Hepatocyte (in vitro differentiated cells): ENCODE results near the gene RPRM. TPM values are rescaled to one million over a fixed set of nuclear protein-coding genes. Genes with fewer than 3 reads are reported as not detected.

Source experiments
- DNase-seq: peaks from one replicate; pipeline ENCODE4 v3.0.0-alpha.2; 2016; ENCODE audit warnings: low spot score
- H2AFZ ChIP-seq: fragments of 200-600 bp; sonication (generic); 2 replicates; pipeline ENCODE4 v1.6.0; 2016; ENCODE audit warnings: antibody characterized with exemption, mild to moderate bottlenecking
- H3K27ac ChIP-seq: fragments of 200-600 bp; sonication (generic); 2 replicates; pipeline ENCODE4 v1.5.1; 2016; ENCODE audit warnings: mild to moderate bottlenecking
- H3K27me3 ChIP-seq: fragments of 200-600 bp; sonication (generic); 2 replicates; pipeline ENCODE4 v1.6.1; 2016
- H3K36me3 ChIP-seq: fragments of 200-600 bp; sonication (generic); replicated peaks from 2 replicates; pipeline ENCODE4 v1.5.1; 2016; ENCODE audit warnings: low read depth; ENCODE audit not compliant: insufficient read depth
- H3K4me1 ChIP-seq: fragments of 200-600 bp; sonication (generic); 2 replicates; pipeline ENCODE4 v1.5.1; 2016; ENCODE audit warnings: mild to moderate bottlenecking, moderate library complexity; ENCODE audit not compliant: insufficient read depth
- H3K4me2 ChIP-seq: fragments of 200-600 bp; sonication (generic); 2 replicates; pipeline ENCODE4 v1.6.0; 2016
- H3K4me3 ChIP-seq: fragments of 200-600 bp; sonication (generic); 2 replicates; pipeline ENCODE4 v1.5.1; 2016; ENCODE audit warnings: mild to moderate bottlenecking
- H3K79me2 ChIP-seq: fragments of 200-600 bp; sonication (generic); 2 replicates; pipeline ENCODE4 v1.6.0; 2017; ENCODE audit warnings: mild to moderate bottlenecking
- H3K9me2 ChIP-seq: fragments of 200-600 bp; sonication (generic); replicated peaks from 2 replicates; pipeline ENCODE4 v1.6.0; 2017; ENCODE audit warnings: mild to moderate bottlenecking; ENCODE audit not compliant: insufficient read depth
- H3K9me3 ChIP-seq: fragments of 200-600 bp; sonication (generic); 2 replicates; pipeline ENCODE4 v1.5.1; 2016; ENCODE audit warnings: low read depth, mild to moderate bottlenecking
- H4K20me1 ChIP-seq: fragments of 200-600 bp; sonication (generic); 2 replicates; pipeline ENCODE4 v1.6.0; 2016; ENCODE audit warnings: mild to moderate bottlenecking; ENCODE audit not compliant: insufficient read depth, poor library complexity, severe bottlenecking
- CTCF ChIP-seq: fragments of 200-600 bp; sonication (generic); IDR thresholded peaks from 2 replicates; pipeline ENCODE4 v1.5.1; 2016; ENCODE audit warnings: antibody characterized with exemption, mild to moderate bottlenecking; ENCODE audit not compliant: poor library complexity
- EZH2 ChIP-seq: fragments of 200-600 bp; sonication (generic); IDR thresholded peaks from 2 replicates; pipeline ENCODE4 v1.6.1; 2016; ENCODE audit warnings: antibody characterized with exemption, mild to moderate bottlenecking, borderline replicate concordance
- EZH2phosphoT487 ChIP-seq: fragments of 200-600 bp; sonication (generic); IDR thresholded peaks from one replicate; pipeline ENCODE4 v1.6.1; 2018; ENCODE audit warnings: antibody characterized with exemption, mild to moderate bottlenecking, low read depth, moderate library complexity; ENCODE audit not compliant: unreplicated experiment, severe bottlenecking
- WGBS: methylation state at CpG from one replicate; pipeline ENCODE4 v1.1.6; 2016; ENCODE audit warnings: low lambda C conversion rate; ENCODE audit errors: missing lambda C conversion rate; 5-methylcytosine and 5-hydroxymethylcytosine counted together
- polyA plus RNA-seq: library from polyadenylated mRNA; unstranded; fragments of >200 nt; fragmentation: Nextera tagmentation; extraction: Ambion mirVana; gene quantifications from 2 replicates; pipeline ENCODE4 v1.2.1, GENCODE V29; 2016
- total RNA-seq: library from RNA; depleted of rRNA; stranded (reverse); fragments of >200 nt; gene quantifications from 2 replicates; pipeline ENCODE4 v1.2.3, GENCODE V29; 2014

Gene RPRM
- total and polyA plus RNA-seq, 2 experiments from 2014 or later = 1.7 to 3.4 TPM

- no peaks in the 10 kb centered on the region for H4K20me1 ChIP-seq
- peak; percentile 11 for DNase-seq
- H3K27me3 ChIP-seq = peaks cover 32% of the 10 kb centered on the region
- no peak for TF ChIP-seq EZH2
- TF ChIP-seq CTCF = no peak
- TF ChIP-seq EZH2phosphoT487 = no peak
- peak overlapping the region; percentile 97 for H3K4me2 ChIP-seq
- no peaks in the 10 kb centered on the region for H3K9me2 ChIP-seq
- 16% methylated on average over 7 of the region's 7 CpGs for WGBS
- H3K36me3 ChIP-seq = no peaks in the 10 kb centered on the region
- no peaks in the 10 kb centered on the region for H3K79me2 ChIP-seq
- H3K27ac ChIP-seq = no peak overlapping the region
- no peak overlapping the region for H3K4me3 ChIP-seq
- no peaks in the 10 kb centered on the region for H3K9me3 ChIP-seq
- H2AFZ ChIP-seq = peak overlapping the region; percentile 71
- H3K4me1 ChIP-seq = peaks cover 28% of the 10 kb centered on the region
Observed at GRCh38 chr2:153476491-153476815, 2.1 kb downstream of the RPRM start.

- Histone ChIP-seq H3K4me2 (no peak overlapping the region), H3K4me3 (no peak overlapping the region), H3K9me3 (no peaks in the 10 kb centered on the region), H2AFZ (no peak overlapping the region), H3K79me2 (no peaks in the 10 kb centered on the region), H3K27ac (no peak overlapping the region), H3K27me3 (peaks cover 32% of the 10 kb centered on the region), H4K20me1 (no peaks in the 10 kb centered on the region), H3K36me3 (no peaks in the 10 kb centered on the region), H3K9me2 (no peaks in the 10 kb centered on the region), H3K4me1 (peaks cover 28% of the 10 kb centered on the region)
- no peak for DNase-seq
- TF ChIP-seq EZH2phosphoT487 (no peak), EZH2 (no peak), CTCF (no peak)
- 51% methylated on average over 2 of the region's 2 CpGs for WGBS
Observed at GRCh38 chr2:153474876-153475435, 3.6 kb downstream of the RPRM start.

- 32% methylated on average over 1 of the region's 1 CpG for WGBS
- TF ChIP-seq CTCF (no peak), EZH2 (no peak), EZH2phosphoT487 (no peak)
- peaks cover 32% of the 10 kb centered on the region for H3K27me3 ChIP-seq
Observed at GRCh38 chr2:153474407-153474806, 4.2 kb downstream of the RPRM start.

GRCh38 chr2:153470867-153471266, 7.7 kb downstream of the RPRM start:
- Histone ChIP-seq H3K9me3 (no peaks in the 10 kb centered on the region), H3K27me3 (peaks cover 11% of the 10 kb centered on the region), H3K4me1 (no peaks in the 10 kb centered on the region), H3K79me2 (no peaks in the 10 kb centered on the region), H3K27ac (no peak overlapping the region), H4K20me1 (no peaks in the 10 kb centered on the region), H3K36me3 (no peaks in the 10 kb centered on the region), H2AFZ (no peak overlapping the region), H3K4me3 (no peak overlapping the region), H3K4me2 (no peak overlapping the region), H3K9me2 (no peaks in the 10 kb centered on the region)
- 75% methylated on average over 4 of the region's 4 CpGs for WGBS
- TF ChIP-seq CTCF (no peak), EZH2phosphoT487 (no peak), EZH2 (no peak)
- no peak for DNase-seq

More at GRCh38 chr2:153474407-153474806, 4.2 kb downstream of the RPRM start:
- no peaks in the 10 kb centered on the region for H3K9me2 ChIP-seq
- H3K36me3 ChIP-seq = no peaks in the 10 kb centered on the region
- H3K27ac ChIP-seq = no peak overlapping the region
- DNase-seq = no peak
- no peaks in the 10 kb centered on the region for H4K20me1 ChIP-seq
- no peak overlapping the region for H2AFZ ChIP-seq
- no peaks in the 10 kb centered on the region for H3K9me3 ChIP-seq
- H3K4me1 ChIP-seq = peaks cover 28% of the 10 kb centered on the region
- H3K79me2 ChIP-seq = no peaks in the 10 kb centered on the region
- no peak overlapping the region for H3K4me2 ChIP-seq
- H3K4me3 ChIP-seq = no peak overlapping the region
